Muscle layer of colon (tissue), 2 donors: ENCODE results near the gene INSIG2.

ENCODE experiments used
- H3K27ac ChIP-seq: one replicate; pipeline ENCODE4 v1.7.0; 2013; ENCODE audit warnings: low read depth, mild to moderate bottlenecking, low read length, moderate library complexity
- H3K27me3 ChIP-seq, 2 donors: one replicate each; pipeline ENCODE4 v1.7.0; 2013; ENCODE audit warnings: low read length in 2 of 2, mild to moderate bottlenecking in 2 of 2; ENCODE audit not compliant: insufficient read depth in 2 of 2, control insufficient read depth in 1 of 2
- H3K36me3 ChIP-seq: one replicate; pipeline ENCODE4 v1.7.0; 2013; ENCODE audit warnings: mild to moderate bottlenecking, low read length; ENCODE audit not compliant: insufficient read depth
- H3K4me1 ChIP-seq: one replicate; pipeline ENCODE4 v1.7.0; 2013; ENCODE audit warnings: mild to moderate bottlenecking, low read length; ENCODE audit not compliant: insufficient read depth
- H3K4me3 ChIP-seq, 2 donors: one replicate each; pipeline ENCODE4 v1.7.0; 2013; ENCODE audit warnings: low read length in 2 of 2, low read depth in 1 of 2, mild to moderate bottlenecking in 1 of 2, moderate library complexity in 1 of 2
- H3K9ac ChIP-seq: one replicate; pipeline ENCODE4 v1.7.0; 2013; ENCODE audit warnings: low read length
- H3K9me3 ChIP-seq: one replicate; pipeline ENCODE4 v1.7.0; 2013; ENCODE audit warnings: mild to moderate bottlenecking, low read length
- donor health status: abdominal sarcoma.
- donor health status: Adenocarcinoma of cecum.

INSIG2 gene

GRCh38 chr2:118145806-118146205 lies 57.5 kb downstream of the INSIG2 start:
- Histone ChIP-seq H3K9ac (no peak overlapping the region), H3K27ac (no peak overlapping the region), H3K9me3 (no peaks in the 10 kb centered on the region), H3K36me3 (no peaks in the 10 kb centered on the region), H3K27me3 (no peaks in the 10 kb centered on the region), H3K4me1 (no peaks in the 10 kb centered on the region), H3K4me3 (no peak overlapping the region)

GRCh38 chr2:118146315-118147283 lies 58.3 kb downstream of the INSIG2 start:
- no peak overlapping the region for H3K9ac ChIP-seq
- H3K27me3 ChIP-seq = no peaks in the 10 kb centered on the region
- H3K4me3 ChIP-seq = no peak overlapping the region
- H3K9me3 ChIP-seq = no peaks in the 10 kb centered on the region
- H3K4me1 ChIP-seq = no peaks in the 10 kb centered on the region
- H3K27ac ChIP-seq = no peak overlapping the region
- no peaks in the 10 kb centered on the region for H3K36me3 ChIP-seq

GRCh38 chr2:118148133-118148532 lies 59.9 kb downstream of the INSIG2 start:
- Histone ChIP-seq H3K27me3 (no peaks in the 10 kb centered on the region), H3K36me3 (no peaks in the 10 kb centered on the region), H3K4me1 (no peaks in the 10 kb centered on the region), H3K4me3 (no peak overlapping the region), H3K9ac (no peak overlapping the region), H3K9me3 (no peaks in the 10 kb centered on the region), H3K27ac (no peak overlapping the region)

DNA sequence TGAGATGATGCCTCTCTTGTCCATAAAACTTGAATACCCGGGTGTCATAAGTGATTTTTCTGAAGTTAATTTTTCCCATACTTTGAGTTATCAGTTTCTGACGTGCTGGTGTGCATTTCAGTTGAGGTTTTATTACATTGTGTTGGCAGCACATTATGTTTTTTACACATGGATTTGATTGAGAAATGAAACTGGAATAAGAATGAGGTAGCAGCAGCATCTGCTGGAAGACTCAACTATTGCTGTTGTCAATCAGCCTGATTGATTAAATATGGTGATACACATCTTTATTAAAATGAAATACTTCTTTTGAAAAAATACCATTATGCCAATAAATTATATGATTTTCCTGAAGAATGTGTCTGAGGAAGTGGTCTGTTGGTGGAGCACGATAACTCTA lies 60.5 kb downstream of the INSIG2 start:
- no peaks in the 10 kb centered on the region for H3K9me3 ChIP-seq
- no peak overlapping the region for H3K4me3 ChIP-seq
- H3K27ac ChIP-seq = no peak overlapping the region
- no peaks in the 10 kb centered on the region for H3K36me3 ChIP-seq
- H3K27me3 ChIP-seq = no peaks in the 10 kb centered on the region
- H3K4me1 ChIP-seq = no peaks in the 10 kb centered on the region
- H3K9ac ChIP-seq = no peak overlapping the region

DNA sequence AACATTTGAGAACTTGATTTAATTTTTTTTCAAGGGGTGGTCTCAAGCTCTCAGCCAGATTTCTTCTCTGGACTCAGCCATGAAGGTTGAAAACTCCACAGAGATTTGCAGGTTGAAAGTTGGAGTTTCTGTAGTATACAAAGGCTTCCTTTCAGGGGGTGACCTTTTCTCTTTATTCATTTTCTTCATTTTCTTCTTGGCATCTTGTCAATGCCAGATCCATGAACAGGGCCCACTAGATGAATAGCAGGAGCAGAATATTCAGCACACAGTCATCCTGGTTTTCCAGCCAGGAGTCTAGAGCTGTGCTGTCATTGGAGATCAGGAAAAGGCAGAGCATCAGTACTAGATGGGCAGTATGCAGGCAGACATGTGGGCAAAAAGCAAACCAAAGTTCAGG lies 62.0 kb downstream of the INSIG2 start:
- H3K36me3 ChIP-seq = no peaks in the 10 kb centered on the region
- no peaks in the 10 kb centered on the region for H3K9me3 ChIP-seq
- no peaks in the 10 kb centered on the region for H3K4me1 ChIP-seq
- no peak overlapping the region for H3K9ac ChIP-seq
- no peak overlapping the region for H3K4me3 ChIP-seq
- no peaks in the 10 kb centered on the region for H3K27me3 ChIP-seq
- no peak overlapping the region for H3K27ac ChIP-seq

GRCh38 chr2:118151831-118152230 lies 63.6 kb downstream of the INSIG2 start:
- Histone ChIP-seq H3K9ac (no peak overlapping the region), H3K4me1 (no peaks in the 10 kb centered on the region), H3K27ac (no peak overlapping the region), H3K4me3 (no peak overlapping the region), H3K27me3 (no peaks in the 10 kb centered on the region), H3K9me3 (no peaks in the 10 kb centered on the region), H3K36me3 (no peaks in the 10 kb centered on the region)

DNA sequence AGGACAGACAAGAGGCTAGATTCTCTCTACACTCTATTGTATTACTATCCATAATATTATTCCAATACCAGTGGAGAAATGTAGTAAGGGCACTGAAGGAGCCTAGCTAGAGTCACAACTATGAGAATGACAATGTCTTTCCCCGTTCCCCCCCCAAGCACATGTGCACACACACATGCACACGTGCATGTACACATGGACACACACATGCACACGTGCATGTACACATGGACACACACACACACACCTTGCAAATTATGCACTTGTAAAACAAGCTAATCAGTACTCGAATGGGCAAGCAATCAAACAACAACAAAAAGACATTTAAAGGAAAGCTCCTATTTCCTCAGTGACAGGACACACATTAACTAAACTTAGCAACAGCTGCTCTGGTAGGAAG lies 65.2 kb downstream of the INSIG2 start:
- Histone ChIP-seq H3K9me3 (no peaks in the 10 kb centered on the region), H3K36me3 (no peaks in the 10 kb centered on the region), H3K4me3 (no peak overlapping the region), H3K27me3 (no peaks in the 10 kb centered on the region), H3K4me1 (no peaks in the 10 kb centered on the region), H3K9ac (no peak overlapping the region), H3K27ac (no peak overlapping the region)

DNA sequence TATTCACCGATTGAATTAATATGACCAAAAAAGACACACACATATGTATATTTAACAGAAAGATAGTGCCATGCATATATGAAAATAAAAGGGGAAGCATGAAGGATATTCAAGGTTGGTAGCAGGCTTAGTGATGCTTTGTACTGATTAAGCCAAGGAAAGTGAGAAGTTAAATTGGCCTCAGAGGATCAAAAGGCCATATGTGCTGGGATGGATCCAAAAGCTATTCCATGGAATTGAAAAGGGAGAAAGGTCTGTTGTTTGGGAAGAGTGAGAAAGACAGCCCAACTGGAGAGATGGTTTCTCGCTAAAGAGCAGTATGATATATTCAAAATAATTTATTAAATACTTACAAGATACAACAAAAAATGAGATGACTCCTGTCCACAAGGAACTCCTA lies 65.9 kb downstream of the INSIG2 start:
- Histone ChIP-seq H3K27ac (no peak overlapping the region), H3K9ac (no peak overlapping the region), H3K36me3 (no peaks in the 10 kb centered on the region), H3K4me3 (no peak overlapping the region), H3K9me3 (no peaks in the 10 kb centered on the region), H3K4me1 (no peaks in the 10 kb centered on the region), H3K27me3 (no peaks in the 10 kb centered on the region)
